ENCODE data around the gene PFKFB3.

DNA sequence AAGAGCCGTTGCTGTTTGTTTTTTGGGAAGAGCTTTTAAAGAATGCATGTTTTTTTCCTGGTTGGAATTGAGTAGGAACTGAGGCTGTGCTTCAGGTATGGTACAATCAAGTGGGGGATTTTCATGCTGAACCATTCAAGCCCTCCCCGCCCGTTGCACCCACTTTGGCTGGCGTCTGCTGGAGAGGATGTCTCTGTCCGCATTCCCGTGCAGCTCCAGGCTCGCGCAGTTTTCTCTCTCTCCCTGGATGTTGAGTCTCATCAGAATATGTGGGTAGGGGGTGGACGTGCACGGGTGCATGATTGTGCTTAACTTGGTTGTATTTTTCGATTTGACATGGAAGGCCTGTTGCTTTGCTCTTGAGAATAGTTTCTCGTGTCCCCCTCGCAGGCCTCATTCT, 31.6 kb downstream of the PFKFB3 start:
- TF ChIP-seq, protein P1, sequence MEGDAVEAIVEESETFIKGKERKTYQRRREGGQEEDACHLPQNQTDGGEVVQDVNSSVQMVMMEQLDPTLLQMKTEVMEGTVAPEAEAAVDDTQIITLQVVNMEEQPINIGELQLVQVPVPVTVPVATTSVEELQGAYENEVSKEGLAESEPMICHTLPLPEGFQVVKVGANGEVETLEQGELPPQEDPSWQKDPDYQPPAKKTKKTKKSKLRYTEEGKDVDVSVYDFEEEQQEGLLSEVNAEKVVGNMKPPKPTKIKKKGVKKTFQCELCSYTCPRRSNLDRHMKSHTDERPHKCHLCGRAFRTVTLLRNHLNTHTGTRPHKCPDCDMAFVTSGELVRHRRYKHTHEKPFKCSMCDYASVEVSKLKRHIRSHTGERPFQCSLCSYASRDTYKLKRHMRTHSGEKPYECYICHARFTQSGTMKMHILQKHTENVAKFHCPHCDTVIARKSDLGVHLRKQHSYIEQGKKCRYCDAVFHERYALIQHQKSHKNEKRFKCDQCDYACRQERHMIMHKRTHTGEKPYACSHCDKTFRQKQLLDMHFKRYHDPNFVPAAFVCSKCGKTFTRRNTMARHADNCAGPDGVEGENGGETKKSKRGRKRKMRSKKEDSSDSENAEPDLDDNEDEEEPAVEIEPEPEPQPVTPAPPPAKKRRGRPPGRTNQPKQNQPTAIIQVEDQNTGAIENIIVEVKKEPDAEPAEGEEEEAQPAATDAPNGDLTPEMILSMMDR (IDR thresholded peaks at IDR 0.05) = no peak
- TF ChIP-seq EZH2 (IDR thresholded peaks at IDR 0.05) (no peak), EZH2phosphoT487 (IDR thresholded peaks at IDR 0.05) (no peak)

Measured in neural progenitor cell (in vitro differentiated cells).